SK-N-MC (cell line): Measurements from ENCODE around the gene VPS37B.

Source experiments
- EZH2 ChIP-seq: fragments of 200-600 bp; sonication (generic); IDR thresholded peaks from one replicate; pipeline ENCODE4 v1.6.1; 2017; ENCODE audit warnings: antibody characterized with exemption
- POLR2AphosphoS5 ChIP-seq: IDR thresholded peaks from 2 replicates; pipeline ENCODE4 v1.6.1; 2012; ENCODE audit warnings: mild to moderate bottlenecking, low read depth, low read length, borderline replicate concordance

DNA sequence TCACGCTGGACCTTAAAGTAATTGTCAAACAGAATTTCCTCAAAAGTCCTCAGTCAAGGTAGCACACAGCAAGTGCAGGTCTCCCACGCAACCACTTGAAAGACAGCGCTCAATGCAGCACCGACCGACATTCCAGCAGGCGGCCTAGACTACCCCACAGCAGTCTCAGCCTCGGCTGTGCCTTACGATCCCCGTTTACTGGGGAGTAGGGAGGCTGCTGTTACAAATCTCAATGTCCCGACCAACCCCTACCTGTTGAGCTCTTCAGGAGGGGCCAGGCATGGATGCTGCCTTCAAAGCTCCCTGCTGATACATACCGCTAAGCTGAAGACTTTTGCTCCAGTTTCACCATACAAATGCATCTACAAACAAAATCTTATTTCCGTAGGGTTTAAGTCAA, 21.8 kb downstream of the VPS37B start:
- TF ChIP-seq POLR2AphosphoS5: no peak
- TF ChIP-seq EZH2: no peak
